GM11168 (cell line): ENCODE measurements around the gene FLNB.

Experiments
- in situ Hi-C: fragments of 300-500 bp; cut with MboI; formaldehyde crosslinking; loops from one replicate; pipeline ENCODE4 v1.12.0; 2022; ENCODE audit warnings: low sequenced_read_pairs; ENCODE audit not compliant: unreplicated experiment

FLNB gene

GRCh38 chr3:58072052-58072762, 64.0 kb downstream of the FLNB start:
- in situ Hi-C loops: no loop called here

DNA sequence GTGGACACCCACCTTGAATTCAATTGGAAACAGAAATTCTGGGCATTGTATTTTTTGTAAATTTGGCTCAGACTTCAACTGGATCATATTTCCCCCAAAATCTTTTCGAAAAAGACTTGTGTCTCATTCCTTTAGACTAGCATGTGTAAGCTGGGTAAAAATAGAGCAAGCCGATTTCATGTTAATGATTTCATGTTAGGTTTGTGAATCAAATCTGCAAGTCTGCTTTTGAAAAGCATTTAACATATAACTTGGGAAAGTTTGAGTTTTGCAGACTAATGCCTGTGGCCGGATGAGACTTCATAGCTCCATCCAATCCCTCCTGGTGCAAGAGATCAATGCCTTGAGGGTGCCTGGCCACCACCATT, 64.5 kb downstream of the FLNB start:
- in situ Hi-C loops: no loop called here

- in situ Hi-C loops: no loop called here
These were observed 65.3 kb downstream of the FLNB start for GRCh38 chr3:58073301-58074108.

DNA sequence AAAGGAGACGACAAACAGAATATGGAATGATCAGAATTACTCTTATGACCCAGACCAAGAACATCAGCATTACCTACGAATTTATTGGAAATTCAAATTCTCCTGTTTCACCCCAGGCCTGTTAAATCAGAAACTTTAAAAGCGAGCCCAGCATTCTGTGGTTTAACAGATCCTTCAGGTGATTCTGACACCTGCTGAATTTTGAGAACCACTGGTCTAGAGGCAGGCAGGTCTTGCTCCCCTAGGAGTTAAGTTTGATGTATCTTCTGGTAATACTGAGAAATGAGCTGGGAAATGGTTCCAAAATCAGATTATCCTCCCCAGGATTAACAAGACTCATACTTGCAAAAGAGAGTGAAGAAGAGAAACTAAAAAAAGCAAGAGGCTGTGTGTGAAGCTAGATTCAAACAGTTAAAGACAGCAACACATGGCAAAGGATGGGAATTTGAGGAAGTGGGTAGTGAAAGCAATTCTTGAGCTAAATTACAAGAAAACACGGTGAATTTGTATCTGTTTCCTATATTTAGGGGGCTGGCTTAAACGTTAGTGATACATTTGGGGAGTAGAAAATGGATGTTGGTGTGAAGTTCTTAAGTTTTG, 66.0 kb downstream of the FLNB start:
- in situ Hi-C loops: no loop called here

- in situ Hi-C loops: no loop called here
These were observed 66.8 kb downstream of the FLNB start for GRCh38 chr3:58074997-58075396.

DNA sequence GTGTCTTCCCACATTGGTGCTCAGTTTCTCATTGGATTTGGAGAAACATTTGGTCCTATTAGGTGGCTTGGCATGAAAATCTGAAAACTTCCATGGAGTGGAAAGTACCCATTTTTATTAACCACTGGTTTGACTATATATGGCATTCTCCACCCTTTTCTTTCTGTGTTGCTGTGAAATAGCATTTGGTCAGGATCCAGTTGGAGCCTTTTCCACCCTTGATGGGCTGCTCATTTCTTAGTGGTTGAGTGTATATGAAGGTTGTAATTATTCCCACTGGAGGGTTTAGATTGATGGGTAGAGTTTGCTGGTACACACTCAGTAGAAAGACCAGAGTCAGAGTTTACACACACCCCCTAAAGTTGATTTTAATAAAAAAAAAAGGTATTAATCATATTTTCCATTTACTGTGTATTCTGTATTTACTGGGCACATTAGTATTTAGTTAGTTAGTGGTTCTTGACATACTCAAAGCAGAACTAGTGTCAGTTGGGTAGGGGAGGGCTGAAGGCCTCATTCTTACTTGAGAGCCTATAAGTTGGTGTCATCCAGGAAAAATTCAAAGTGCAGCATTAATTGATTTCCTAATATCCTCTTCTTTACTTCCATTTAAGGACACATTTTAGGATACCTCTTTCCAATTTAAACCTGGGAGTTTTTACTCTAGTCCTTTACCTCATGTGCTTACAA, 69.5 kb downstream of the FLNB start:
- in situ Hi-C loops: no loop called here

GRCh38 chr3:58078610-58079009, 70.4 kb downstream of the FLNB start:
- in situ Hi-C loops: no loop called here

- in situ Hi-C loops: no loop called here
These were observed 71.6 kb downstream of the FLNB start for GRCh38 chr3:58079773-58080172.

DNA sequence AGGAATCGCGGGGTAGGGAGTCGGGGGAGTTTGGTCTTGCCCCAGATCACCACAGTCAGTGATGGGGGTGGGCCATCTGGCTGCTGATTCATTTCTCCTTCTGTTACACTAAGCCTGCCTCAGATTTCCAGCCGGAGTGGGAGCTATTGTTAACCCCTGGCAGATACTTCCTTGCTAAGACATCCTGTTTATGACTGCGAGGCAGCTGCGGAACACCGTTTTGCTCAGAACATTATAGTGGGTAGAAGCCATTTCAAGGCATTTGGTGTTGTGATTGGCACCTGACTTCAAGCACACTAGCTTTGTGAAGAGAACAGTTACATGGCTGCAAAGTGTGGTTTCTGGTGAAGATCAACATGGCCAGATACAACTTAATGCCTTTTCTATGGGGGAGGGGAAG, 73.8 kb downstream of the FLNB start:
- in situ Hi-C loops: no loop called here

- in situ Hi-C loops: no loop called here
These were observed 75.9 kb downstream of the FLNB start for GRCh38 chr3:58084166-58084565.

DNA sequence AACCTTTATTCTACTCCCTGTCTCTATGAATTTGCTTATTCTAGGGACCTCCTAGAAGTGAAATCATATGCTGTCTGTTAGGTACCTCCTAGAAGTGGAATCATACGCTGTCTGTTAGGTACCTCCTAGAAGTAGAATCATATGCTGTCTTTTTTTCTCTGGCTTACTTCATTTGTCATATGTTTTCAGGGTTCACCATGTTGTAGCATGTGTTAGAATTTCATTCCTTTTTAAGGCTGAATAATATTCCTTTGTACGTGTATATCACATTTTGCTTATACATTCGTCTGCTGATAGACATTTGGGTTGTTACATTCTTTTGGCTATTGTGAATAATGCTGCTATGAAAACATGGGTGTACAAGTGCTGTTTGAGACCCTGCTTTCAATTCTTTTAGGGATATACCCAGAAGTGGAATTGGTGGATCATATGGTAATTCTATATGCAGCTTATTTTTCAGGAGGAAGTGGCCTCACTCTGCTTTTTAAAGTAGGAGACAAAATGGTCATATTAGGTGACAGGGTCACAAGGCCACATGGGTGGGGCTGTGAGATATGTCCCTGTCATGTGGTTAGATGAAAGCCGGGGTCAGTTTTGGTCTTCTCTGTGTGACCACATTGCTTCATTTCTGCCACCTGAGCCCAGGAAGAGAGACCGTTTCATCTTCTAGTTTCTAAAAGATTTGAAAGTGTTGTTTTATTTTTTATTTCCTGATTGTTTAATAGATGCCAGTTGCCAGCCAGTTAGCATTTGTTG, 76.7 kb downstream of the FLNB start:
- in situ Hi-C loops: no loop called here

- in situ Hi-C loops: no loop called here
These were observed 77.4 kb downstream of the FLNB start for GRCh38 chr3:58085616-58086015.

GRCh38 chr3:58088501-58088900, 80.3 kb downstream of the FLNB start:
- in situ Hi-C loops: no loop called here

DNA sequence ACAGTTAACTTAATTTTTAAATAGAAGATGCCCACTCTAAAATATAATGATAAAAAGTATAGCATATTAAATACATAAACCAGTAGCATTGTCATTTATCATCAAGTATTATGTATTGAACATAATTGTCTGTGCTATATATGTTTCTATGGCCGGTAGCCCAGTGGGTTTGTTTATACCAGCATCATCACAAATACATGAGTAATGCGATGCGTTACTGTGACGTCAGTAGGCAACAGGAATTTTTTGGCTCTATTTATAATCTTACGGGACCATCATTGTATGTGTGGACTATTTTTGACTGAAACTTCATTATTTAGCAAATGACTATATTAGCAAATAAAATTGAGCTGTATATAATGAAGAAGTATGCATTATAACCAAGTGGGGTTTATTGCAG, 82.1 kb downstream of the FLNB start:
- in situ Hi-C loops: no loop called here

GRCh38 chr3:58092521-58092920, 84.3 kb downstream of the FLNB start:
- in situ Hi-C loops: no loop called here

- in situ Hi-C loops: no loop called here
These were observed 85.5 kb downstream of the FLNB start for GRCh38 chr3:58093574-58094195.

DNA sequence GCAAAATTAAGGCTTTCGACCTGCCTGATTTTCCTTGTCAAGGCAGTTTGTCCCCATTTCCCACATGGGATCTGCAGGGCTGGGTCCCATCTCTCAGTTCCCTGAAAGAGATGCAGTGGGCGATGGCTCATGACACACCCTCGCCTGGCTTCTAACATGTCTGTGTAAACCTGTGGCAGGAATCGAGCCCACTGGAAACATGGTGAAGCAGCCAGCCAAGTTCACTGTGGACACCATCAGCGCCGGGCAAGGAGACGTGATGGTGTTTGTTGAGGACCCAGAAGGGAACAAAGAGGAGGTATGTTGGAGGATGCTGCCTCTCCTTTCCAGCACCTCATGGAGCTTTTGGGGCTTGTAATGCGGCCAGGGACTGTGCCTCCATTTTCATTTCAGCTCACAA, 86.4 kb downstream of the FLNB start:
- in situ Hi-C loops: no loop called here

DNA sequence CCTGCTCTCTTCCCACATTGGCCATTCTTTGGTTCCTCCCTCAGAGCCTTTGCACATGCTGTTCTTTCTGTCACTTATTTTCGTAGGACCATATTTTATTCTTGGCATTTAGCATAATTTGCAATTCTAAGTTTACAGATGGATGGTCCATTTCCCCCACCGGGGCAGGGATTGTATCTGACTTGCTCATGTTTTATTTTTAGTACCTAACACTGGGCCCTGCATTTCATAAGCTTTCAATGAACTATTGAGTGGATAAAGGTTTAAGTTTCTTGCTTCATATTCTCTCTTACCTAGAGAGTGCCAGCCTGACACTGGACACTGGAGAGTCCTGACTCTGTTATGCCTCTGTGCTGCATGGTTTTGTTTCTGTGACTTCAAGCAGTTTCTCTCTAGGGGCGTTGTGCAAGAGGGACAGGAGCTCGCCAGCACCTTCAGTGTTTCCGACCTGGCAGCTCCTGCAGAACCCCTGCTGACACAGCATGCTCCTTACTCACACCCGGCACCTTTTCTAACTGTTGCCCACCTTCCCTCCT, 87.4 kb downstream of the FLNB start:
- in situ Hi-C loops: no loop called here

DNA sequence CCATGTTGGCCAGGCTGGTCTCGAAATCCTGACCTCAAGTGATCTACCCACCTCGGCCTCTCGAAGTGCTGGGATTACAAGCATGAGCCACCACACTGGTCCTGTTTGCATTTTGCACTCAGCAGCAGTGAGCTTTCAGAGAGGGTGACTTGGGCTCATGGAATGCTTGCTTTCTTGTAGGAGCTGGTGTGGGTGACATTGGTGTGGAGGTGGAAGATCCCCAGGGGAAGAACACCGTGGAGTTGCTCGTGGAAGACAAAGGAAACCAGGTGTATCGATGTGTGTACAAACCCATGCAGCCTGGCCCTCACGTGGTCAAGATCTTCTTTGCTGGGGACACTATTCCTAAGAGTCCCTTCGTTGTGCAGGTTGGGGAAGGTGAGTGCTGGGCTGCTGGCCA, 90.3 kb downstream of the FLNB start:
- in situ Hi-C loops: no loop called here

GRCh38 chr3:58099865-58100264, 91.6 kb downstream of the FLNB start:
- in situ Hi-C loops: no loop called here
